GM21367 (cell line): ENCODE results near the gene PPL.

Experiments
- ATAC-seq: cut with Tn5 transposase; IDR thresholded peaks from one replicate; pipeline ENCODE4 v1.9.1; 2021; ENCODE audit not compliant: unreplicated experiment

The PPL gene

DNA sequence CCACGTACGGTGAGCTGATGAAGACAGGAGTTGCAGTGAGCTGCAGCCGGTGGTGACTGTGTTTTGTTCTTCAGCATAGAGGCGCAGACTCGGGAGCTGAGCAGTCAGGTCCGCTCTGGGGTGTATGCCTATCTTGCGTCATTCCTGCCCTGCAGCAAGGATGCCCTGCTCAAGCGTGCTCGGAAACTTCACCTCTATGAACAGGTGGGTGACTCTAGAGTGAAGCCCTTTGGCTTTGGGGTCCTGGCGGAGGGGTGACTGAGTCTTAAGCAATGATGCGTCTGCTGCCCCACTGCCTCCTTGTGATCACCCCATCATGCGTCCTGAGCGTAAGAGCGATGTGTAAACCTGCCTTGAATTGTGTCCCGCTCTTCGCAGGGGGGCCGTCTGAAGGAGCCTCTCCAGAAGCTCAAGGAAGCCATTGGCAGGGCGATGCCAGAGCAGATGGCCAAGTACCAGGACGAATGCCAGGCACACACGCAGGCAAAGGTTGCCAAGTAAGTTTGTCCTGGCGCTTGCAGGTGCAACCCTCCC is 66.7 kb downstream of the PPL start:
- no peak for ATAC-seq

DNA sequence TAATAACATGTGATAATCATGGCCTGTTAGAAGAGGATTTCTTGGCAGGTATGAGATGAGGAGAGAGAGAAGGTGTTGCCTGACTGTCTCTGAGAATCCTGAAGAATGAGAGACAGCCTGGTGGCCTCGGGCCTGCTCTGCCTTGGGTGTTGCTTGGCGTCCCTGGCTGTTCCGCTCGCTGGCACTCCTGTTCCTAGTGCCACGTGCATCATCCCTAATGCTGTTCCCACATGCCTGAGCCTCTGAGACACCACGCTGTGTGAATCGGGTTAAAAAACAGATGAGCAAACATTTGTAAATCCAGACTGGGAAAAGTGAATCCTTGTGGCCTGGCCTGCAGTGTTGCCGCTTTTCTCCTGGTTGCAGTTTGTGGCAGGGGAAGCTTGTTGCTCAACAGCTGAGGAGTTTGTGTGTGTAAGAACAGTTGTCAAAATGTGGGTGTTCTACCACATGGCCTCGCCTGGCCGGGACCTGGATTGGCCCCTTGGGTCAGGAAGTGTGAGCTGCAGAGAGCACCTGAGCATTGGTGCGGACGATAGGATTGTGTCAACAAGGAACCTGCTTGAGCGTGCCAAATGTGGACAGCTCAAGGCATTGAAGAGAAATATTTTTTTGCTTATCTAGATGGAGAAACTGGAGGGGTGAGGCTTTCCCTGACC is 67.7 kb downstream of the PPL start:
- no peak for ATAC-seq

DNA sequence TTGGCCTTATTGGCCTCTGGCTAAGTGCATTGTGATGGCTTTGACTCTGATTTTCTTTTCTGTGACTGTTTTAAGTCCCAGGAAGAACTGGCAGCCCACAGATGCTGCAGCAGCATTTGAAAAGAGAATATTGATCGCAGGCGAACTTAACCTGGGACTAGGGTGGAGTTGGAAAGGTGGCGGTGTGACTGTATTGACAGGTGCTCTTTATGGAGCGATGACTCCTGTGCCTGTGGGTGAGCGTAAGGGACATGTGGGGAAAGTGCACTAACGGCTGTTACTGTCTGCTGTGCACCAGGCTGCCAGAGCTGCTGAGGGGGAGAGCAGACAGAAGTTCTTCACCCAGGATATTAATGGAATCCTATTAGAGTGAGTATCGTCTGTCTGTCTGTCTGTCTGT is 68.4 kb downstream of the PPL start:
- ATAC-seq, result no peak

DNA sequence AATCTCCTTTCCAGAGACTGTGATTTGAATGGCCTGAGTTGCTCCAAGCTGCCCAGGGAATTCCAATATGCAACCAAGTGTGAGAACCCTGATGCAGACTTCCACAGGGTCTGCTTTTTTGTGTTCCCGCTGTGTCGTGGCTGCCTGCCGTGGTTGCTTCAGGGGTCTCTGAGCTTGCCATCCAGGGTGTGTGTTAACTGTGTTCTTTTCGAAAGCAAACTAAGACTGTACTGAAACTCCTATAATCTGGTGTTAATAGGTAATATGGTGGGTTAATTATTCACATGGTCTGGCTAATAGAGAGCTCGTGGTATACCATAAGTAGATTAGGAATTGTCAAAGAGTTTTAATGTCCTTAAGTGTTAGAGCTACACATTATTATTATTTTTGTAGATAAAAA is 68.9 kb downstream of the PPL start:
- no peak for ATAC-seq

DNA sequence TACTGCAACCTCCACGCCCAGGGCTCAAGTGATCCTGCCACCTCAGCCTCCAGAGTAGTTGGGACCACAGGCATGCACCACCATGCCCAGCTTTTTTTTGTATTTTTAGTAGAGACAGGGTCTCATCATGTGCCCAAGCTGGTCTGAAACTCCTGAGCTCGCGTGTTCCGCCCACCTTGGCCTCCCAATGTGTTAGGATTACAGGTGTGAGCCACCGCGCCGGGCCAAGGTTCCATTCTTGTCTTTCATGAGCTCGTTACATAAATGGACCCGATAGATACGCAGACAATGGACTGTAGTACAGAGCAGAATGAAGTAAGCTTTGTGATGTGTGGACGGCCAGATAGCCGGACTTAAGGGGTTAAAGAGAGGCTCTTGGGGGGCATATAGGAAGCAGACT is 70.4 kb downstream of the PPL start:
- no peak for ATAC-seq

DNA sequence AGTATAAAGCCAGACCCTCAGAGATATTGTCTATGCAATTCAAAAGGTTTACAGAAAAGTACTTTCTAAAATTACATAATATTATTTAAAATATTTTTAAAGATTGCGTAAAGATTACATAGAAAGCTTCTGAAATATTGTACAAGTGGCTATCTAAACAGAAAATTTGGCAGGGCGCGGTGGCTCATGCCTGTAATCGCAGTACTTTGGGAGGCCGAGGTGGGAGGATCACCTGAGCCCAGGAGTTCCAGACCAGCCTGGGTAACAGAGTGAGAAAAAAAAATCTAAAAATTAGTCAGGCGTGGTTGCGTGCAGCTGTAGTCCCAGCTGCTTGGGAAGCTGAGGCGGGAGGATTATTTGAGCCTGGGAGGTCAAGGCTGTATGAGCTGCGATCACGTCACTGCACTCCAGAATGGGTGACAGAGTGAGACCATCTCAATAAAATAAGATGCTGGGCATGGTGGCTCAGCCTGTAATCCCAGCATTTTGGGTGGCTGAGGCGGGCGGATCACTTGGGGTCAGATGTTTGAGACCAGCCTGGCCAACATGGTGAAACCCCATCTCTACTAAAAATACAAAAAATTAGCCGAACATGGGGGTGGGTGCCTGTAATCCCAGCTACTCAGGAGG is 71.6 kb downstream of the PPL start:
- ATAC-seq, result no peak

DNA sequence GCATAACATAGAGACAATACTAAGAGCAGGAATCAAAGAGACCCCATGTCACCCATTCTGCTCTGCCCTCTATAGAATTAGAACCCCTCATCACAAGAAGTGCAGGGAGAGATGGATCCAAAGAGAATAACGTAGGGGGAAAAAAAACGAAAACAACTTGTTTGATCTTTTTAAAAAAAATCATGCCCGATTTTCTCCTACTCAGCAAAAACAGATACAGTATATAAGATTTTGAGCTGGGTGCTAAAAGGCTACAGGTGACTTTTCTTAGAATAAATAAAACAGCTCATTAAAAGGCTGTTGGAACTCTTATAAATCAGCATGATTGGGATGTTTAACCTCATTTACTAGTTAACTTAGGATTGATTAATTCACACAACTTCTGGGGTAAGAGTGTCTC is 72.2 kb downstream of the PPL start:
- no peak for ATAC-seq

DNA sequence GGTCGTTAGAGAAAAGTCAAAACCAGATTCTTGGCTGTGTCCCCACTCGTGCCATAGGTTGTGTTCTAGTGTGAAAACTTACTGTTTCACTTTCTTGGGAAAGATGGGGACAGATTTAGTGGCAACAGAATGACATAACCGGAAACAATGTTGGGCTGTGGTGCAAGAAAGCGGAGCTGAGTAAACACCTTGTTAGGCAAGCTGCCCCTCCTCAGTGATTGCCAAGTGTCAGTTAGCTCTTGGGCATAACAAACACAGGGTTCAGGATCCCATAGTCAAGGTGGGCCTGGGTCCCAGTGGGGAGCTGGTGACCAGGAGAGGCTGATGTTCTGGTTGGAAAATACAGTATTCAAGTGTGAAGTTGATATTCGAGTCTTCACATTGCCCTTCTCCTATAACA is 74.3 kb downstream of the PPL start:
- ATAC-seq, result no peak

DNA sequence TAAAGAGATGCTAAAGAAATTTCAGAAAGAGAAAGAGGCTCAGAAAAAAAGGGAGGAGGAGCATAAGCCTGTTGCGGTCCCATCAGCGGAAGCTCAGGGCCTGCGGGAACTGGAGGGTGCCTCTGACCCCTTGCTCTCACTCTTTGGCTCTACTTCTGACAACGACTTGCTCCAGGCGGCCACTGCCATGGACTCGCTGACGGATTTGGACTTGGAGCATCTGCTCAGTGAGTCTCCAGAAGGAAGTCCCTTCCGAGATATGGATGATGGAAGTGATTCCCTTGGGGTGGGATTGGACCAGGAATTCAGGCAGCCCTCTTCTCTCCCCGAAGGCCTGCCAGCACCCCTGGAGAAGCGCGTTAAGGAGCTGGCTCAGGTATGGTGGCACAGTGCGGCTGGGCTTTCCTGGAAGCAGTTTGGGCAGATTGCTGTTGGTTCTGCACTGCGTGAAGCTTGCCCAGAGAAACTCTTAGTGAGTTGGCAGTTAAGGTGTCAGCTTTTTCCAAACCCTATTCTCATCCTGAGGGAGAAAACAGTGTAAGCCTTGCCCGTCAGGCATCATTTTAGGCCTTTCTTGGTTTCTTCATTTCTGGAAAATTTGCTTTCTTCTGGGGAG is 76.1 kb downstream of the PPL start:
- ATAC-seq, result no peak

DNA sequence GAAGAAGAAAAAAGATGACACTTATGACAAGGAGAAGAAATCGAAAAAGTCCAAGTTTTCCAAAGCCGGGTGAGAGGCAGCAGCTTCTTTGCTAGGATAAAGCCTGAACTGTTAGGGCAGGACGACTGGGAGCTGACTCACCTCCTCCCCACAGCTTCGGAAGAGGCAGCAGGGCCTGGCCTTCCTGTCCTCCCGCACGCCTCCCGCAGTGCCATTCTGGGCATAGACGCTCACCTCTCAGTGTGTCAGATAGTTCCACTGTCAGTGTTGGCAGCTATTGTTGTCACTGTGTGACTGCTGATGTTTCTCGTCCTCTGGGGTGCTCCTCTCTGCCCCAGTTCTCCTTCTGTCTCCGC is 77.1 kb downstream of the PPL start:
- ATAC-seq, result no peak

DNA sequence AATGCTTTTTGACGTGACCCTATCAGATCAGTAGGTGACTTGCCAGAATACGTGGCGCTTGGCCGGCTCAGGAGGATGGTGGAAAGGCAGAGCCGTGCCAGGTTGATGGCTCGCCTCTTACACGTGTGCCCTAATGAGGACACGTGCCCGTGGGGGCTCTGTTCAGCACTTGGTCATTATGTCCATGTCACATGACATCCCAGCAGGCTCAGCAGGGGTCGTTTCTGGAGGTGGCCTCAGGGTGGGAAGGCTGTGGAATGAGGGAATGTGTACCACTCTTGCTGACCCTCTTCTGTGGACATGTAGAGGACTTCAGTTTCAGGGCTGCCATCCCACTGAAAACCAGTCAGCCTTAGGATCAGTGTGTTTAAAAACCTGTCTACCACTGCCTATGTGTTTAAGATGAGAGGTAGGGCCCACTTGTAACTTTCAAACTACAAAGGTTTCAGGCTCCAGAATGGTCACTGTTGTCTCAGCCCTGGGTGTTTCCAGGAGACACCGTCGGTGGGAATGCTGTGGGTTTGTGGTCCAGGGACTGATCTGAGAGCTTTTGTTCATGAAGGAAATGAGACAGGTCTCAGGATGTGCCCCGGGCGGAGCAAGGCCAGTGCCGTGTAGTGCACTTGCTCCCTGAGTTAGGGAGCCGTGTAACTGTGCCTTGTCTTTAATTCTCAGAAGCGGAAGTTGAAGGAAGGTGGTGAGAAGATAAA is 77.6 kb downstream of the PPL start:
- no peak for ATAC-seq

DNA sequence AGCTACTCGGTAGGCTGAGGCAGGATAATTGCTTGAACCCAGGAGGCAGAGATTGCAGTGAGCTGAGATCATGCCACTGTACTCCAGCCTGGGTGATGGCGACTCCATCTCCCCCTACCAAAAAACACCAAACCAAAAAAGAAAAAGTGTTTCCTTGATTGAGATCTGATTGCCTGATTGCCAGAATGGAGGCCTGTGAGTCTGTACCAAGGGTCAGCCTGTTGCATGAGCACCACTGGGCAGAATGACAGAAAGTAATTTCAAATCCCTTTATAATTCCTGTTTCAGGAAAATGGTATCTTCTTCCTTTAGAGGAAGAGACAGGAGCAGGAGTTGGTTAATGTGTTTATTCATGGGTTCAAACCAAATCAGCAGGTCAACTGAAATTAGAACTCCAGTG is 81.1 kb downstream of the PPL start:
- ATAC-seq, result no peak

DNA sequence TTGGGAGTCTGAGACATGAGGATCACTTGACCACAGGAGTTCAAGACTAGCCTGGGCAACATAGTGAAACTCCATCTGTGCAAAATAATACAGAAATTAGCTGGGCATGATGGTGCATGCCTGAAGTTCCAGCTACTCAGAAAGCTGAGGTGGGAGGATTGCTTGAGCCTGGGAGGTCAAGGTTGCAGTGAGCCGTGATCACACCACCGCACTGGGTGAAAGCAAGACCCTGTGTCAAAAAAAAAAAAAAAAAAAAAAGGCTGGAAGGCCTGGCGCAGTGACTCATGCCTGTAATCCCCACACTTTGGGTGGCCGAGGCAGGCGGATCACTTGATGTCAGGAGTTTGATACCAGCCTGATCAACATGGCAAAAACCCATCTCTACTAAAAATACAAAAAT is 81.6 kb downstream of the PPL start:
- no peak for ATAC-seq

DNA sequence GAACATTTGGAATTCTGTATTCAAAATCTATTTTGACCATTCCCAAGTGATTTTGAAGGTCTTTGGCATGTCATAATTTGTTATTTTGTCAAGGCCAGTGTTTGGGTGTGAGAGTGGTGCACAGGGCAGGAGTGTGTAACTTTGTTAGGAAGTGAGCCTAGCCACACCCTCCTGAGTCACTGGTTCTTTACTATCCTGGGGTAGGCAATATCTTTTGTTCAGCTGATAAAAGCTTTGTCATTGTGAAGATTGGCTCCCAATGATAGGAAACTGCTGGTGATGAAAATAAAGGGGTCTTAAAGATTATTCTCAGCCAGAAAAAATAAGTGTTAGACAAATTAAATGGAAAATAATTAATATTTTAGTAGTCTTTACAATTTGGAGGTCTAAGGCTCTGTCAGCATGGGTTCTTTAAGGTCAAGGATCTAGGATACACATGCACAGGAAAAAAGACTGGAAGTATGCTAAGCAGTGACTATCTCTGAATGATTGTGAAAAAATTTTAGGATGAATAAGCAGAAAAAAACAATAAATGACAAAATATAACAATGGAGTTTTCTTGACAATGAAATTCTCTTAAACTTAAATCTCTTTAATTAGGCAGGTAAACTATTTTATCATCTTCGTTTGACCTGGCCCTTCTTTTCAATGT is 84.6 kb downstream of the PPL start:
- no peak for ATAC-seq

DNA sequence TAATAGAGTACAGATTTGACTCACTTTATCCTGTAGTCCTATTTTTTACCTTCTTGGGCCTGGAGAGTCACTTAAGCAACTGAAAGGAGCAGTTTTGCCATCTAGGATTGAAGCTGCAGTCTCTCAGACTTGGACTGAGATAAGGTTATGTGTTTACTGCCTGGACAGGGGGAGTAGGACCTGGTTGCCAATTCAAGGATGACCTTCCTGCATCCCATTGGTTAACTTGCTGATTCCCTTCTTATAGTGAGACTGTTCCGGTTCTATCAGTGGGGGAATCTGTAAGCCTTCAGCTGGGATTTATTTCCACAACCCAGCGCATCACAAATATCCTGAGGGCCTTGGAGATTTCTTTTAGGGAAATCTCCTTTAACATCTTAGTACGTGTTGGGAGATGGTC is 86.7 kb downstream of the PPL start:
- no peak for ATAC-seq

DNA sequence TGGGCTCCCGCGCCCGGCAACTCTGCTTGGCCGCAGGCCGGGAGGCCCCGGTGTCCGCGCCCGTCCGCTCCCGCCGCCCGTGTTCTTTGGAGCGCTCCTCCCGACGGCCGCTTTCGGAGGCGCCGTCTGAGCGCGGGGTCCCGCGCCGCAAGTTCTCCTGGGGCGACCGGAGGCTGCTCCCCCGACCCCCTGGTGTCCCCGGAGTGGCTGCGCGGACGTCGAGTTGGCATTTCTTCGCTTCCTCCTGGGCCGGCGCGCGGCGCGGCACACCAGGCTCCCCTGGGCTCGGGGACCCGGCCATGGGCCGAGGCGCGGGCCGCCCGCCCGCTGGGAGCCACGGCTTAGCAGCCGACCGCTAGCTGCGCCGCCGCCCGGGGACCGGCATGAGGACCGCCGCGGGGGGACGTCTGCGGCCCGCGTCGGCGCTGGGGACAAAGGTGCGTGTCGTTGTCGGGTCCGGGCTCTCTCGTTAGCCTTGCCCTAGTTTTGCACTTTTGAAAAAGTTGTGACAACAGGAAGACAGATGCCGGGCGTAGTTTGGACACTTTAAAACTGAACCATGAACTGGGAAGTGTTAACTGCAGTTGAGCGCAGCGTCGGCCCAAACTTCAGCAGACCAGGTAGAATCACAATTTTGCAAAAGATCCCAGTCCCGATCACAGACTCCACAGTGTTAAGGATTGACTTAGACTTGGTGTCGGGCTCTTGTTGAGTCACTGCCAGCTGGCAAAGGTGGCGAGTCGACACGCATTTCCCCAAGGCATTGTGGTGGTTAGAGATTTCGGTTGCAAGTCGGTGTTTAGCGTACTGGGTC is 89.0 kb downstream of the PPL start:
- ATAC-seq, result peak; percentile 12

DNA sequence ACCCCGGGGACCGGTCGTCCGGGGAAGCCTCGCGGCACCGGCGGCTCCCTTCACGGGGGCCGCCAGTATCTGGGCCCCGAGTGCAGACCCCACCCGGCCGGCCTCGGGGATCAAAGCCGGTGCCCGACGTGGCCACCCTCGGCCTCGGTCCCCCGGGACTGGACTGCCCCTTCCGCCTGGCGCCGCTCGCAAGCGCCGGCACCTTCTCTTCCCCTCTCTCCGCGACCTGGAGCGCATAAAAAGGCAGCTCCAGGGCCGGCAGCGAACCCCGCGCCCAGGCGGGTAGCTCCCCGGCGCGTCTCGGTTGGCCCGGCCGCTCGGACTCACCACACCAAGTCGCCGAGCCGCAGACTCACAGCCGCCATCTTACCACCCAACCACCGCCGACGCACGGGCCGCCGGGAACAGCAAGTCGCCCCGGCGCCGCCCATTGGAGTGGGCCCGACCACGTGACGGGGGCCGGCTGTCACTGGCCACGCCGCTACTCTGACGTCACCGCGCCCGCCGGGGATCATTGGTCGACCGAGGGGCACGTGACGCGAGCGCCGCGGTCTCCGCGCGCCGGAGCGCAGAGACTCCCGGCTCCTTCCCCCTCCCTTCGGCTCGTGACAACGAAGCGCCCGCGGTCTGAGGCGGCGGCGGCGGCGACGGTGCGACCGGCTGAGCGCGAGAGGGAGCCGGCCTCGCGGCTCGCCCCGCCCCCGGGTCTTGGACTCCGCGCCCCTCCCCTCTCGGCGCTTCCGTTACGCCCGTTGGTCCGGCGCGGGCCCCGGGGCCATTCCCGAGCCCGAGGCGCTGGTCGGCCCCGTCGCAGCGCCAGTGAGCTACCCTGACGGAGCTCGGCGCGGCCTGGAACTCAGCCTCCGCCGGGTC is 89.8 kb downstream of the PPL start, which contains the start of the genes GLYR1 and UBN1:
GLYR1 (minus strand) TSS at position 388 of the 873 bp plus-strand sequence; CDS start at position 365, 23 bp downstream.
UBN1 (plus strand) TSS at position 581 of the 873 bp plus-strand sequence. CDS start 5,437 bp downstream, outside the sequence.
- peak; percentile 74 for ATAC-seq

DNA sequence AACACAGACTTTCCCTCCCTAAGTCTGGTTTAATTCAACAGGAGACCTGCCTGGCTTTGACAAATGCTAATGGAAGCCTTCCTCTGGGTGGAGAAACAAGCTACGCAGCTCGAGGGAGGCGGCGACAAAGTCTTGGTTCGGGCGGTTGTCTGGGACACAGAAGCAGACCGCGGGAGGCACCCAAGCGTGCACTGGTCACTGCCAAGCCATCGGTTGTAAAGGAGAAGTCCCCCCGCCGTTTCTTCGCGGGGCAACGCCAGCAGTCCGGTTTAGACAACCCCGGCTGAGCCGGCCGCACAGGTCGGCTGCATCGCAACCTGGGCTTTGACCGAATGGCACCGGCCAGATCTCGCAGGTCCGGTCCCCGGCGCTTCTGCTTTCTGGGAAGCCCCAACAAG is 90.4 kb downstream of the PPL start:
- ATAC-seq, result peak; percentile 3

DNA sequence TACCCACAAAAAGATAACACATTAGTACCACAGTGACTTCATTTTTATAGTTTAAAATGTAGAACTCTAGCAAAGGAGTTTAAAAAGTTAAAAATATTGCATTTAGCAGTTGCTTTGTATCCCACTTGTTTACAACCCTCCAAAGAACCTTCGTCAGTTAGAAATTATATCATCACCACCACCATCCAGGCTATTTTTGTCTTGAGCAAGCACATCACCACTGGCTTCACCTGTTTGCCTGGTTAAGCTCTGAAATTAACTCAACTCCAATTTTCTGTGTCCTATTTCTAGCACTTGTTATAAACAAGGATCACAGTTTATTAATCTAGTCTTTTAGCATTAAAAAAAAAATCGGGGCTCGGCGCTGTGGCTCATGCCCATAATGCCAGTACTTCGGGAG is 96.0 kb downstream of the PPL start:
- ATAC-seq, result no peak
